ENCODE results near the gene CERK. TPM values are rescaled to one million over a fixed set of nuclear protein-coding genes. Genes with fewer than 3 reads are reported as not detected.

Gene CERK
- total RNA-seq, 1 donor: 38.9 TPM

Other genes with a start within 250 kb of the CERK start
- 0.64 and 1.7 TPM in 2 replicates for gene CELSR1, start 200.6 kb downstream of the CERK start, total RNA-seq
- 8.7 and 18.1 TPM in 2 replicates for gene GRAMD4, start 117.9 kb downstream of the CERK start, total RNA-seq
- gene TBC1D22A, start 24.4 kb upstream of the CERK start, total RNA-seq: 12.5 and 14.5 TPM in 2 replicates

Measured in fibroblast of villous mesenchyme (primary cell).